ENCODE results near the gene PCDH8. TPM values are rescaled to one million over a fixed set of nuclear protein-coding genes. Genes with fewer than 3 reads are reported as not detected.

The PCDH8 gene
- total and polyA plus RNA-seq, 2 of the 4 experiments (the other 2 are of a cell fraction), result not detected

- Histone ChIP-seq H3K4me3 (ENCODE audit: insufficient read depth, low read depth, low read length) (no peak overlapping the region), H3K36me3 (ENCODE audit: control insufficient read depth, insufficient read depth, low read length) (no peaks in the 10 kb centered on the region), H3K9ac (ENCODE audit: low read depth, low read length) (no peak overlapping the region), H2BK5ac (ENCODE audit: low read depth, low read length, poor library complexity, severe bottlenecking) (no peak overlapping the region), H2BK15ac (ENCODE audit: low read depth, low read length) (no peak overlapping the region), H3K56ac (ENCODE audit: extremely low read depth, insufficient read depth, low read length) (no peak overlapping the region), H3K4ac (ENCODE audit: low read depth, low read length) (no peak overlapping the region), H3K9me3 (ENCODE audit: control insufficient read depth, insufficient read depth, low read length) (peaks cover 3% of the 10 kb centered on the region; the same call in 1 of the 2 replicates), H2BK20ac (ENCODE audit: low read depth, low read length) (no peak overlapping the region), H2AFZ (replicated peaks; ENCODE audit: low read length, poor library complexity) (no peak overlapping the region), H4K5ac (ENCODE audit: low read depth, low read length) (no peak overlapping the region), H3K9me1 (ENCODE audit: insufficient read depth, low read length) (no peaks in the 10 kb centered on the region), H2AK5ac (ENCODE audit: low read depth, low read length) (no peak overlapping the region), H3K27ac (ENCODE audit: insufficient read depth, low read length) (no peak overlapping the region), H4K91ac (ENCODE audit: insufficient read depth, low read depth, low read length) (no peak overlapping the region), H3K14ac (replicated peaks; ENCODE audit: low read depth, low read length) (no peak overlapping the region), H3K18ac (ENCODE audit: low read depth, low read length) (no peak overlapping the region), H3K4me2 (ENCODE audit: low read depth, low read length) (no peak overlapping the region), H3K27me3 (ENCODE audit: control insufficient read depth, insufficient read depth, low read length) (no peaks in the 10 kb centered on the region), H2BK120ac (ENCODE audit: low read depth, low read length) (no peak overlapping the region), H3K4me1 (ENCODE audit: control insufficient read depth, insufficient read depth, low read length) (no peaks in the 10 kb centered on the region), H2AK9ac (replicated peaks; ENCODE audit: low read depth, low read length, poor library complexity) (no peak overlapping the region), H4K20me1 (ENCODE audit: insufficient read depth, low read length) (no peaks in the 10 kb centered on the region), H3K79me1 (ENCODE audit: low read depth in 1 of 2, low read length in 2 of 2) (no peaks in the 10 kb centered on the region), H4K8ac (ENCODE audit: low read depth in 2 of 2, low read length in 2 of 2) (no peak overlapping the region), H3K23ac (ENCODE audit: low read depth, low read length) (no peak overlapping the region)
- intact Hi-C loops (cut with micrococcal nuclease), result no loop called here
- ATAC-seq (ENCODE audit: low read depth), result no peak
- CTCF ChIA-PET, result no interaction called here
- DNase-seq, result no peak
- WGBS, 2 experiments (ENCODE audit: extremely low coverage in 2 of 2, insufficient read length in 1 of 2), result 36% methylated on average over 2 of the region's 3 CpGs; no CpG with 5 or more reads in 1 of the 2 experiments
- BruUV-seq (replicated peaks), result no TSS peak
- POLR2A ChIA-PET (ENCODE audit: unreplicated experiment), result no interaction called here
- TF ChIP-seq ELK1 (IDR thresholded peaks at IDR 0.05; ENCODE audit: borderline replicate concordance, low read depth, low read length) (no peak), MAFK (IDR thresholded peaks at IDR 0.05; ENCODE audit: low read depth, low read length) (no peak), CTCF (conservative IDR thresholded peaks at IDR 0.05; ENCODE audit: low read depth, low read length) (no peak), MAZ (IDR thresholded peaks at IDR 0.05; ENCODE audit: borderline replicate concordance, low read depth, low read length) (no peak), SMC3 (IDR thresholded peaks at IDR 0.05; ENCODE audit: low read depth, low read length) (no peak), BHLHE40 (IDR thresholded peaks at IDR 0.05; ENCODE audit: low read depth, low read length) (no peak), RFX5 (IDR thresholded peaks at IDR 0.05; ENCODE audit: low read depth, low read length) (no peak), CEBPB (IDR thresholded peaks at IDR 0.05; ENCODE audit: low read depth, low read length) (no peak), RCOR1 (IDR thresholded peaks at IDR 0.05; ENCODE audit: insufficient replicate concordance, low read length) (no peak)
- in situ Hi-C loops (cut with MboI; ENCODE audit: low sequenced_read_pairs), result no loop called here
- dilution Hi-C loops (cut with HindIII; ENCODE audit: low sequenced_read_pairs, unreplicated experiment), result no loop called here
Observed at GRCh38 chr13:52870143-52870542, 21.7 kb upstream of the PCDH8 start.
